GM12873 (cell line): ENCODE data around the gene ABCC1.

Experiments
- CTCF ChIP-seq: IDR thresholded peaks from 2 replicates; pipeline ENCODE4 v1.5.1; 2012; ENCODE audit warnings: low read depth, mild to moderate bottlenecking, moderate library complexity, low read length, control low read depth; ENCODE audit not compliant: insufficient read depth; ENCODE audit errors: missing control alignments

Gene ABCC1

DNA sequence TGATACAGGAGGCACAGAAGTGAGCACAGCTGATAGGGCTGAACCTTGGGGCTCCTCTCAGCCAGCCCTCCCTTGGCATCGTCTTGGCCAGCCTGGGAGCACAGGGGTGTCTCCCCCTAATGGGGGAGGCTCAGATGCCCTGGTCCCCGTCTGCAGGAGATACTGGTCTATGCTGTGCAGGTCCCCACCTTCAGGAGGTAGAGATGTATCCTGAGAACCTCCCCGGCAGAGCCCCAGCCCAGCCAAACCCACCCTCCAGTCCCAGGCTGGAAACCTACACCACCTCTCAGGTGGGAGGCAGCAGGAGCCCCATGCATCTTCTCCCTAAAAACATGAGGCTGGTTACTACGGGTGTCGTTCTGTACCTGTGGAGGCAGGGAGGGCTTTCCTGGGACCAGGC is 235.2 kb downstream of the ABCC1 start:
- no peak for TF ChIP-seq CTCF

- TF ChIP-seq CTCF: no peak
Observed at GRCh38 chr16:16185095-16185494, 235.7 kb downstream of the ABCC1 start.

GRCh38 chr16:16186820-16187219 is 237.4 kb downstream of the ABCC1 start:
- no peak for TF ChIP-seq CTCF

DNA sequence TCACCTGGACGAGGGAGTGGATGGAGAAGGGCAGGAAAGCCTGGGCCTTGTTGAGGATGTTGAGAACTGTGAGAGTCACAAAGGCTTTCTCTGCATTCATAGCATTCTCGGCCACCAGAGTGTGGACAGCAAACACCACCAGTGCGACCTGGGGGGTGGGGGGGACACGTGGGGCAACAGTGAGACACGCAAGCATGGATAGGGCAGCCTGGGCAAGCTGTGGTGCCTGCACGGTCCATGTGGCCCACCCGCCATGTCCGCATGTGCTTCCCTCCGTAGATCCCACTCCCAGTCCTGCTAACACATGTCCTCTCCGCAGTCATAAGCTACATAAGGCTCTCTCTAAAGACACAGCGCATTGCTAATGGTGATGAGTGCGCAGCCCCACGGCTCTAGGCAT is 239.4 kb downstream of the ABCC1 start:
- TF ChIP-seq CTCF: no peak

- no peak for TF ChIP-seq CTCF
Observed at GRCh38 chr16:16189842-16190241, 240.4 kb downstream of the ABCC1 start.

DNA sequence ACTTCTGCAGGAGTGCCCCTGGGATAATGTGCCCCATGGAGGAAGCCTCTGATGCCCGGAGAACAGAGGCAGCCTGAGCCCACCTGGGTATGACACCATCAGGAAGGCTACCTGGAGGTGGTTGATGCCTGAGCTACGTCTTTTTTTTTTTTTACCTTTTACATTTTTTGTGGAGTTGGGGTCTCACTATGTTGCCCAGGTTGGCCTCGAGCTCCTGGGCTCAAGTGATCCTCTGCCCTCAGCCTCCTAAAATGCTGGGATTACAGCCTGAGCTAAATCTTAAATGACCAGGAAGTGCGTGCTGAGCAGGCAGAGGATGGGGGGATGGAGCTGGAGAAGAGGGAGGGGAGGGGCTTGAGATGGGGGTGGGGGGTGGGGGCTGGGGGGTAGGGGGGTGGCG is 241.1 kb downstream of the ABCC1 start:
- no peak for TF ChIP-seq CTCF

DNA sequence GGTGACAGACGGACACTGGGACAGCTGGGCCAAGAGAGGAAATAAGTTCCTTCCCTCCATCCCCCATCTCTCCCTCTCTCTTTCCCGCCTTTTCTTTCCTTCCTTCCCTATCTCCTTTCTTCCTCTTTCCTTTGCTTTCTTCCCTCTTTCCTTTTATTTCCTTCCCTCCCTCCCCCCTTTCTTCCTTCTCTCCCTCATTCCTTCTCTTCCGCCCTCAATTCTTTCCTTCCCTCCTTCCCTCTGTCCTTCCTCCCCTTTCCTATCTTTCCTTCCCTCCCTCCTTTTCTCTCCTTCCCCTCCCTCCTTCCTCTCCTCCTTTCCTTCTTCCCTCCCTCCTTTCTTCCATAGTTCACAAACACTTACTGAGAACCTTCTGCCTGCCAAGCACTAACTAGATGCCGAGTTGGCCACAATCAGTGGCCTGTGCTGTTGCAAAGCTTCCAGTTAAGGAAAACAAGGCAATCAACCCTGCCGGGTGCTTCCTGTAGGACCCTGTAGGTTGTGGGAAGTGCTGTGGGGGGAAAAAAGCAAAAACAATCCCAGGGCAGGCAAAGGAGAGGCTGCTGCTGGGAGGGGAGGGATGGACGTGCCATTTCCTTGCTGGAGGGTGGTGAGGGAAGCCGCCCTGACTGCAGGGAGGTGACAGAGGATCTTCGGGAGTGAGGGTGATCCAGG is 242.2 kb downstream of the ABCC1 start:
- TF ChIP-seq CTCF: no peak
